Endothelial cell of umbilical vein (primary cell): ENCODE data around the gene MBNL2. TPM values are rescaled to one million over a fixed set of nuclear protein-coding genes. Genes with fewer than 3 reads are reported as not detected.

Experiments used
- BruUV-seq: library from RNA; stranded (reverse); fragments of 400-500 nt; replicated peaks from 2 replicates; lab custom pipeline; 2021; lab: Mats Ljungman, UMichigan
- CTCF ChIA-PET: fragments of 300-600, 350-600 bp; sonication (Branson Sonifier 250); formaldehyde crosslinking; loops from one replicate; lab custom pipeline; 2021; ENCODE audit warnings: antibody characterized with exemption, inconsistent platforms; lab: Charles Lee
- POLR2A ChIA-PET: fragments of 300-600, 350-600 bp; sonication (Branson Sonifier 250); formaldehyde crosslinking; loops from one replicate; lab custom pipeline; 2021; ENCODE audit warnings: antibody characterized with exemption, inconsistent platforms; lab: Charles Lee
- DNase-seq: peaks from one replicate; pipeline ENCODE4 v3.0.0-alpha.2; 2011; ENCODE audit warnings: low read depth, low spot score
- FAIRE-seq: peaks from 2 replicates; lab custom pipeline; 2011; peaks lifted over from hg19 to GRCh38; lab: Jason Lieb, UNC
- H2AFZ ChIP-seq: 2 replicates; pipeline ENCODE4 v1.6.0; 2012; ENCODE audit warnings: low read depth, low read length, control low read depth, inconsistent platforms
- H3K27ac ChIP-seq: 2 replicates; pipeline ENCODE4 v1.5.1; 2011; ENCODE audit warnings: low read depth, mild to moderate bottlenecking, control low read depth, low read length, moderate library complexity; ENCODE audit not compliant: insufficient read depth
- H3K27me3 ChIP-seq, 2 experiments: 2 replicates each; pipeline versions ENCODE4 v1.6.0 to v1.6.1; 2011; ENCODE audit warnings: low read length in 2 of 2, mixed read lengths in 1 of 2; ENCODE audit not compliant: control insufficient read depth in 2 of 2, insufficient read depth in 2 of 2
- H3K36me3 ChIP-seq, 2 experiments: 2 replicates in 1 of 2; 3 replicates in 1 of 2; pipeline ENCODE4 v1.5.1; 2011; ENCODE audit warnings: low read length in 2 of 2, mild to moderate bottlenecking in 1 of 2, moderate library complexity in 1 of 2; ENCODE audit not compliant: control insufficient read depth in 2 of 2, insufficient read depth in 2 of 2; ENCODE audit errors: extremely low read depth in 1 of 2
- H3K4me1 ChIP-seq: 3 replicates; pipeline ENCODE4 v1.5.1; 2011; ENCODE audit warnings: mild to moderate bottlenecking, low read length; ENCODE audit not compliant: control insufficient read depth, insufficient read depth; ENCODE audit errors: extremely low read depth
- H3K4me2 ChIP-seq: 2 replicates; pipeline ENCODE4 v1.6.1; 2011; ENCODE audit warnings: low read length, control low read depth, mixed read lengths; ENCODE audit not compliant: insufficient read depth
- H3K4me3 ChIP-seq, 3 experiments: fragments of 200-600 bp in 1 of 3; sonication (generic), shearing (Covaris generic) in 1 of 3; replicated peaks in 1 of 3; 2 replicates each; pipeline ENCODE4 v1.5.1; 2011 to 2016; ENCODE audit warnings: control low read depth in 3 of 3, low read length in 3 of 3, mild to moderate bottlenecking in 2 of 3, inconsistent platforms in 1 of 3, low read depth in 1 of 3, moderate library complexity in 1 of 3; ENCODE audit not compliant: insufficient read depth in 1 of 3
- H3K79me2 ChIP-seq: 2 replicates; pipeline ENCODE4 v1.6.0; 2012; ENCODE audit warnings: low read length, inconsistent platforms; ENCODE audit not compliant: control insufficient read depth, insufficient read depth
- H3K9ac ChIP-seq: replicated peaks from 2 replicates; pipeline ENCODE3; 2011; ENCODE audit warnings: low read length, control low read depth; ENCODE audit not compliant: insufficient read depth; ENCODE audit errors: extremely low read depth
- H3K9me1 ChIP-seq: replicated peaks from 3 replicates; pipeline ENCODE4 v1.6.0; 2011; ENCODE audit warnings: mild to moderate bottlenecking, low read length; ENCODE audit not compliant: control insufficient read depth, insufficient read depth; ENCODE audit errors: extremely low read depth
- H3K9me3 ChIP-seq: replicated peaks from 2 replicates; pipeline ENCODE4 v1.5.1; 2012; ENCODE audit warnings: low read length, inconsistent platforms; ENCODE audit not compliant: control insufficient read depth, insufficient read depth
- H4K20me1 ChIP-seq: replicated peaks from 2 replicates; pipeline ENCODE3; 2011; ENCODE audit warnings: mild to moderate bottlenecking, low read length; ENCODE audit not compliant: control insufficient read depth, insufficient read depth; ENCODE audit errors: extremely low read depth
- CTCF ChIP-seq, 2 donors: IDR thresholded peaks; 1 replicate in 1 of 2; 2 replicates in 1 of 2; pipeline ENCODE4 v1.5.1; 2011; ENCODE audit warnings: low read length in 2 of 2, mild to moderate bottlenecking in 2 of 2, moderate library complexity in 2 of 2, control low read depth in 1 of 2, inconsistent platforms in 1 of 2, low read depth in 1 of 2; ENCODE audit not compliant: insufficient read depth in 1 of 2; ENCODE audit errors: extremely low read depth in 1 of 2
- EZH2 ChIP-seq: IDR thresholded peaks from 2 replicates; pipeline ENCODE4 v1.6.1; 2012; ENCODE audit warnings: borderline replicate concordance, low read depth, mild to moderate bottlenecking, moderate library complexity, low read length, inconsistent platforms; ENCODE audit not compliant: severe bottlenecking
- FOS ChIP-seq: IDR thresholded peaks from 2 replicates; pipeline ENCODE4 v1.6.1; 2011; ENCODE audit warnings: mild to moderate bottlenecking, low read length, moderate library complexity, borderline replicate concordance; ENCODE audit not compliant: insufficient read depth
- GATA2 ChIP-seq: IDR thresholded peaks from 2 replicates; pipeline ENCODE4 v1.7.0; 2011; ENCODE audit warnings: low read depth, mild to moderate bottlenecking, moderate library complexity, mixed read lengths, low read length; ENCODE audit not compliant: insufficient read length, insufficient read depth
- JUN ChIP-seq: IDR thresholded peaks from 2 replicates; pipeline ENCODE4 v1.6.1; 2011; ENCODE audit warnings: borderline replicate concordance, low read depth; ENCODE audit not compliant: insufficient read length, insufficient read depth
- MAX ChIP-seq: IDR thresholded peaks from 2 replicates; pipeline ENCODE4 v1.6.1; 2011; ENCODE audit not compliant: insufficient read depth, insufficient read length
- MYC ChIP-seq: IDR thresholded peaks from one replicate; pipeline ENCODE4 v1.6.1; 2011; ENCODE audit warnings: mild to moderate bottlenecking, low read depth, low read length
- POLR2A ChIP-seq: IDR thresholded peaks from 2 replicates; pipeline ENCODE4 v1.6.1; 2012; ENCODE audit warnings: low read depth, mild to moderate bottlenecking, control low read depth, low read length
- POLR2AphosphoS5 ChIP-seq: IDR thresholded peaks from 2 replicates; pipeline ENCODE4 v1.6.1; 2012; ENCODE audit warnings: low read depth, mild to moderate bottlenecking, control low read depth, low read length, moderate library complexity; ENCODE audit not compliant: insufficient read depth
- dilution Hi-C: fragments of 300-500 bp; cut with MboI; formaldehyde crosslinking; loops from one replicate; pipeline ENCODE4 v1.15.0; 2019; ENCODE audit warnings: low sequenced_read_pairs; ENCODE audit not compliant: extremely low pct_ligation_motif_present
- intact Hi-C: fragments of 100-400 bp; cut with micrococcal nuclease; formaldehyde crosslinking; loops from one replicate; pipeline ENCODE4 v1.10.0; 2022
- polyA plus RNA-seq, 4 experiments: library from polyadenylated mRNA; depleted of rRNA in 3 of 4; stranded (reverse) in 3 of 4; unstranded in 1 of 4; fragments of >200 nt; gene quantifications; 2 replicates each; pipeline versions ENCODE4 v1.2.1 to v1.2.3, GENCODE V29; 2011 to 2012; ENCODE audit warnings: missing spikeins in 1 of 4
- total RNA-seq: library from RNA; stranded (reverse); gene quantifications from 2 replicates; pipeline ENCODE4 v1.2.3, GENCODE V29; 2021

The MBNL2 gene
- total and polyA plus RNA-seq, 2 donors (not counting 3 experiments of a cell fraction or from before 2014, with no cell fraction given), result 32.9 to 76.5 TPM

- H3K9me3 ChIP-seq, result no peaks in the 10 kb centered on the region
- peaks cover 0 to 4% of the 10 kb centered on the region in 2 experiments for H3K36me3 ChIP-seq
- DNase-seq (no peak), FAIRE-seq (no peak)
- POLR2A ChIA-PET, result no interaction called here
- H4K20me1 ChIP-seq, result peaks cover 2% of the 10 kb centered on the region
- dilution Hi-C loops, result no loop called here
- intact Hi-C loops, result no loop called here
- no peak for TF ChIP-seq POLR2AphosphoS5
- no peak for TF ChIP-seq JUN
- no peak for TF ChIP-seq FOS
- H3K4me3 ChIP-seq, result no peak overlapping the region
- no peak overlapping the region for H3K27ac ChIP-seq
- CTCF ChIA-PET, result no interaction called here
- no peak overlapping the region for H2AFZ ChIP-seq
- H3K79me2 ChIP-seq, result peaks cover 69% of the 10 kb centered on the region
- no peaks in the 10 kb centered on the region for H3K27me3 ChIP-seq
- no peaks in the 10 kb centered on the region for H3K4me1 ChIP-seq
- H3K4me2 ChIP-seq, result no peak overlapping the region
- no peaks in the 10 kb centered on the region for H3K9me1 ChIP-seq
- no peak overlapping the region for H3K9ac ChIP-seq
- BruUV-seq, result no TSS peak
Measured at GRCh38 chr13:97317933-97318332, 95.8 kb downstream of the MBNL2 start.

- H3K4me1 ChIP-seq, result no peaks in the 10 kb centered on the region
- H3K4me3 ChIP-seq, result no peak overlapping the region
- no peaks in the 10 kb centered on the region for H3K9me3 ChIP-seq
- no peak for TF ChIP-seq FOS
- TF ChIP-seq EZH2, result no peak
- TF ChIP-seq GATA2, result no peak
- TF ChIP-seq MYC, result no peak
- TF ChIP-seq POLR2A, result no peak
- no peak for TF ChIP-seq POLR2AphosphoS5
- no peak for TF ChIP-seq MAX
- no peak for TF ChIP-seq JUN
- TF ChIP-seq CTCF (IDR thresholded peaks at IDR 0.05; ENCODE audit: extremely low read depth in 1 of 2, insufficient read depth in 1 of 2, low read depth in 1 of 2, low read length in 2 of 2), result no peak
- no peak overlapping the region for H2AFZ ChIP-seq
- no peak overlapping the region for H3K4me2 ChIP-seq
- POLR2A ChIA-PET, result no interaction called here
- CTCF ChIA-PET, result interaction anchor here (1.4 kb wide), 1 partner anchor 43 kb away, joined by 3 read pairs; no protein-coding TSS in a partner anchor
- H3K27me3 ChIP-seq, result no peaks in the 10 kb centered on the region
- no TSS peak for BruUV-seq
- intact Hi-C loops, result no loop called here
- H3K27ac ChIP-seq, result no peak overlapping the region
- peaks cover 2% of the 10 kb centered on the region for H4K20me1 ChIP-seq
- H3K36me3 ChIP-seq, result peaks cover 0 to 4% of the 10 kb centered on the region in 2 experiments
- no peak overlapping the region for H3K9ac ChIP-seq
- H3K9me1 ChIP-seq, result no peaks in the 10 kb centered on the region
- dilution Hi-C loops, result no loop called here
- DNase-seq (no peak), FAIRE-seq (no peak)
- peaks cover 69% of the 10 kb centered on the region for H3K79me2 ChIP-seq
Measured at GRCh38 chr13:97318532-97318931, 96.4 kb downstream of the MBNL2 start.
